NOMO-1 treated with DMSO at 0.1 percent for 48 hours (cell line): ENCODE data around the gene ANKS1B.

ENCODE experiments used
- DNase-seq: peaks from one replicate; lab custom pipeline; 2025; ENCODE audit not compliant: unreplicated experiment; lab: John Stamatoyannopoulos, UW

The ANKS1B gene

DNA sequence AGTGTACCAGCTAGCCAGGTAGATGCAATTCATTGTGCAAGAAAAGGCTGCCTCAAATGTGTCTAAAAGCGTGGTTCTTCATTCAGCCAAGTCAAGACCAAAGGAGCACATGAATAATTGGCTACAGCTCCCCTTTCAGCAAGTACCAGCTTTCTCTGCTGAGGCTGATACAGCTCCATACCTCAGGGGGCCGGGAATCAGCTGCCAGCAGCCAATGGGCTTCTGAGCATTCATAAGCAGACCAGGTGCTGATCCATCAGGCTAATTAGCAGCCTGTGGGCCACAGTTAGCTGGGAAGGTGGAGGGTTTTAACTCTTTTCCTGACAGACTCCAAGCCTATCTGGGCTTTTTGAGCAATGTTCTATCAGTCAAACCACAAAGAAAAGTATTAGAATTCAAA, 1075.0 kb downstream of the ANKS1B start:
- DNase-seq = no peak

DNA sequence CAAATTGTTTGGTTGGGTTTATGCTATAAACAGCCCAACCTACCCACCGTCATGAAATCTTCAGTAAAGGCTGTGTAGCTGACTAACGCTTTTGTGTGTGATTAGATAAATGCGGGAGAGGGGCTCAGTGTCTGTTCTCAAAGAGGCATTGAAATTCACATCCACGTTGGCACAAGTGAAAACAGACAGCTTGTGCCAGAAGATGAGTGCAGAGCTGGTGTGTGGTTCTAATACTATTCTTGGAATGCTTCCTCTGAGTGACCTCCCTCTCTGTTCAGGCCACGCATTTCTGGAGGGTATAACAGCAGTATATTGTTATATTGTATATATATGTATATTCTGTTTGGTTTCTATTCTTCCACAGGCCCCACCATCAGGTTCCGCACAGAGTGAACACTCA, 1075.9 kb downstream of the ANKS1B start:
- DNase-seq = no peak

GRCh38 chr12:98903875-98904274, 1080.9 kb downstream of the ANKS1B start:
- no peak for DNase-seq

DNA sequence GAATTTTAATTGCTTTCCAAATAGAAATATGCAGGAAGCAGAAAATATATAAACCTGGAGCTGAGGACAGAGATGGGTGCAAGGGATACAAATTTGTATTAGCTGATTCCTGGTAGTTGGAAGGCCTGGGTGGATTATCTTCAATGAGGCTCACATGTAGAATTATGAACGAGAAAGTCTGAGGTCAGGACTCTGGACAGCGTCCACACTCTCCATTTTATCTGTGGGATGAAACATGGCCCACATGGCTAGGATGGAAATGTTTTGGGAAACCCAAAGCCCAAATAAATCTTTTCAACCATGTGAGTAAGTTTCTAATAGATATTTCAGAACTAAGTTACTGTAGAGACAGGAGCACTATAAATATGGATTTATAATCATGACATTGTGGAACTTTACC, 1083.5 kb downstream of the ANKS1B start:
- DNase-seq = no peak

- DNase-seq = no peak
These were observed 1087.8 kb downstream of the ANKS1B start for GRCh38 chr12:98896938-98897337.

DNA sequence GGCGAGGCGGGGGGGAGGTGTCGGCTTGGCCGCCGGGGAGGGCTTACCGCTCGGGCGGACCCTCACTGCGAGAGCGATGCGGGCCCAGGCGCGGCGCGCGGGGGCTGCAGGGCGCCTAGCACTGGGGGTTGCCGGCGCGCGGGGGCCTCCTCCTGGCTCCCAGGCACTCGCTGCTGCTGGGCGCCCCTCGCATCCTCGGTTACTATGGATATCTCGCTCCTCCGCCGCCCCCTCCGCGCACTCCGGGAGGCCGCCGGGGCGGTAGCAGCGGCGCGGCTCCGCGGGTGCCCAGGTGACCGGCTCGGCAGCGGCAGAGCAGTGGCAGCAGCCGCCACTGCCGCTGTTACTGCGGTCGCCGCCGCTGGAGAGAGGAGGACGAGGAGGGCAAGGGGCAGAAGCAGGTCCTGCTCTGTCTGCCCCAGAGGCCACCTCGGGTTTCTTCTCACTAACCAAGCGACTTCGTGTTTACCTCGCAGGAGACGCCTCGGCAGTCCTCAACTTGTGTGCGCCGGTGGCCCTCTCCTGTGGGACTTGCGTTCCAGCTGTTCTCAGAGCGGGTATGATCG, 1089.6 kb downstream of the ANKS1B start:
- DNase-seq = no peak

GRCh38 chr12:98894412-98895085, 1090.2 kb downstream of the ANKS1B start:
- DNase-seq = no peak

- DNase-seq = no peak
These were observed 1090.9 kb downstream of the ANKS1B start for GRCh38 chr12:98893675-98894411.

GRCh38 chr12:98893126-98893674, 1091.5 kb downstream of the ANKS1B start:
- no peak for DNase-seq

DNA sequence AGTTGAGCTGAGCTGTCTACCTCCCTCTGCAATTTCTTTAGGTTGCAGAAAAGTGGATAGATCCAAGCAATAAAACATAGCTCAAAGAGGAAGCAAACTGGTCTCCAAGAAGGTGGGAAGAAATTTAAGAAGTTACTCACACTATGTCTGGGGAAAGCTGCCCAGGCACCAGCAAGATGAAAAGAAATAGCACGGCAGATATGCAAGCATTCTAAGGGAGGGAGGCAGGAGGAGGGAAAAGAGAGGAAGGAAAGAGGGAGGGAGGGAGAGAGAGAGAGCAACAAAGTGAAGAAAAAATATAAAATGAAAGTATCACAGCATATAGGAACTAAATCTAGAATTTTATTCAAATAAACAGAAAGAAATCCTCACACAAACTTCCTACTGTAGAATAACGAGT, 1099.0 kb downstream of the ANKS1B start:
- DNase-seq = no peak

GRCh38 chr12:98883231-98883630, 1101.5 kb downstream of the ANKS1B start:
- no peak for DNase-seq

GRCh38 chr12:98882526-98882925, 1102.2 kb downstream of the ANKS1B start:
- DNase-seq = no peak

DNA sequence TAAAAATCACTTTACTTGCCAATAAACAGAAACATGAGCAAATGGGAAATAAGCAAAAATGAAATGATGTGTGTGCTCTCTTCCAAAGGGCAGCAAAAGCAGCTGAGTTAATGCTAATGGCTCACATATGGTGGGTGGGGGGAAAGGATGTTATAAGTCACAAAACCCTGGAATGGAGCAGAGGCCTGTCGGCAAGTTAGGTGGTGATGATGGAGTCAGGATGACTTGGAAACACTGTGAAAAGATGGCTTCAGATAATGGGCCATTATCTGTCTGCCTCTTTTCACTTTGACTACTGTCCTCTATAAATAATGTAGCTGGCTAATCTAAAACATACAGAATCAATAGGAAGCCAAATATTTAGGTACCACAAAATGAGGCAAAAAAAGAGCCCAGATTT, 1111.0 kb downstream of the ANKS1B start:
- DNase-seq = no peak

- DNase-seq = no peak
These were observed 1114.2 kb downstream of the ANKS1B start for GRCh38 chr12:98870504-98870903.

- no peak for DNase-seq
These were observed 1114.7 kb downstream of the ANKS1B start for GRCh38 chr12:98869886-98870503.

DNA sequence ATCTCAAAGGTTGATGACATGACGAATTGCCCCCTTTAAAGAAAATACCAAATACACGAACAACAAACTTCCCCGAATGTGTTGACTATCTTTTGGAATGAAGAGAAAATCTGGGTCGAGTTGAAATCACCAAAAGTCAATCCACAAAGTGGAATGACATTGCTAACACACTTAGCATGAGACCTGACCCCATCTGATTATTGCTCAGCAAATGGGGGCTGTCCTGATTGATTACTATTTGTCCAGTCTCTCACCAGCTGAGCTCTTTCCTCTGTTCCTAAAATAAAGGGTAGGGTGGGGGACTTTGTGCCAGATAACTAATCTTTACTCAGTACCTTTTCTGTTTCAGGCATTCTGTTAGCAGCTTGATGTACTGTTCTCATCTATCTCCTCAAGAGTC, 1116.2 kb downstream of the ANKS1B start:
- no peak for DNase-seq

GRCh38 chr12:98868076-98868475, 1116.7 kb downstream of the ANKS1B start:
- no peak for DNase-seq

DNA sequence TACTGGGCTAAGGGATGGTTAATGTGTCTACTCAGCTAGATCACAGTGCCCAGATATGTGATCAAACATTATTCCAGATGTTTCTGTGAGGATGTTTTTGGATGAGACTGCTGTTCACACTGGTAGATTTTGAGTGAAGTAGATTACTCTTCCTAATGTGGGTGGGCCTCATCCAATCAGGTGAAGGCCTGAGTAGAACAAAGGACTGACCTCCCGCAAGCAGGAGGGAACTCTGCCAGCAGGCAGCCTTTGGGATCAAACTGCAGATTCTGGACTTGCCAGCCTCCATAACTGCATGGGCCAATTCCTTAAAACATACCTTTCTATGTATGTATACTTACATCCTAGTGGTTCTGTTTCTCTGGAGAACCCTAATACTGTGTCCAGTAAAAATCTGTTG, 1120.4 kb downstream of the ANKS1B start:
- no peak for DNase-seq

DNA sequence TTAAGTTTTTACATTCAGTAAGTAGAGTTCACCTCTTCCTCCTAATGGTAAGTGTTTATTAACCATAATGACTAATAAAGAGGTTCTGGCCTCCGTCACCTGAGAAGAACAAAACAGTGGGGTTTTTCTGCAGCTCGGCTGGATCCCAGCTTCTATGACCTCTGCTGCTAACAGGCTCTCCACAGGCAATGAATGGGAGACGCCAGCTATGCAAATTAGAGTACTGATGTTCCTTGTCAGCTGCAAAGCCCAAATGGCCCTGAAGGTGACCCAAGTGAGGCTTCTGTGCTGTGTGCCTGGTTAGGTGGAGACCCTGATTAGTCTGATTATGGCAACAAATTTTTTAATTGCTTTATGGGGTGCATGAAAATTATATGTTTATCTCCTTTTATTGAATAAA, 1121.6 kb downstream of the ANKS1B start:
- DNase-seq = no peak

DNA sequence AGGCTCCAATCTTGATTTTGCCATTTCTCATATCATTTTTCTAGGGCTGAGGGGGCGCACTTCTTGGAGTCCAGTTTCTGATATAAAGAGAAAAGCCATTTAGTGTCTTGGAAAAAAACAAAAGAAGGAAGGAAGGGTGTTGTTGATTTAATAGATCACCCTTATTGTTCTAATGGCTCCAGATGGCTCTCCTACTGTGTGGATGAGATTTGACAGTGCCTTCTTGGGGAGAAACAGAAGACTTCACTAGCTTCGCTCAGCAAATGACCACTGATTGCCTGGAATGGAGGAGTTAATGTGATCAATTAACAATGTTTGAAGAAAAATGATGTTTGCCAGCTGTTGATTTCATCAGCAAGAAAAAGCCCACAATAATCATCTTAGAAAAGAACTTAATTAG, 1123.5 kb downstream of the ANKS1B start:
- DNase-seq = no peak

DNA sequence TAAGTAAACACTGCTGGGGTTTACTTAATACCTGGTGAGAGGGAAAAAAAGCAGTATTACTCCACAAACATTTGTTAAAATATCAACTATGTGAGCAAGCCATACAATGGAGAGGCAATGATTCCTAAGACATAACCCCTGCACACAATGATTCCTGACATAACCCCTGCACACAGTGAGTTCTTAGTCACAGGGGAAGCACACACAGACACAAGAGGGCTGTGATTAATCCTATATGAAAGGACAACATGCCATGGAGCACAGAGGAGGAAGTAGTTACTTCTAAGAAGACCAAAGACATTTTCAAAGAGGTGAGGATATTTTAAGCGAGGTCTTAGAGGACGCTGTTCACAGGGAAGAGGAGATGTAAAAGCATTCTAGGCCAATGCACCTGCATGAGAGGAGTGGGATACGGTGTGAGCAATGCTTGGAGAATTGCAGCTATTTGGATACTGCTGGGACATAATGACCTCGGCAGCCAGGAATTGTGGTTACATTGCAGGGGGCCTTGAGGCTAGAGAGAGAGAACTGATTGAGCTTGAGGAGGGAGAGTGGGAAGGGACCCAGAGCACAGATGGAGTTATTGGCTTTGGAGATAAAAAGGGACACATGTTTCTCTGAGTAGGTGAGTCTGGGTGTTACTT, 1127.7 kb downstream of the ANKS1B start:
- DNase-seq = no peak
